Natural killer cell (primary cell): ENCODE data around the gene CRYZL1. TPM values are rescaled to one million over a fixed set of nuclear protein-coding genes. Genes with fewer than 3 reads are reported as not detected.

Experiments
- ATAC-seq, 3 donors: fragments of 150-1000 bp in 2 of 3; fragments of 200-7000 bp in 1 of 3; cut with Tn5 transposase; 1 replicate in 1 of 3; 2 replicates in 2 of 3; pipeline ENCODE4 v1.10.0; 2021; ENCODE audit warnings: mild to moderate bottlenecking in 2 of 3, moderate library complexity in 2 of 3
- DNase-seq, 2 donors: peaks; one replicate each; pipeline versions ENCODE4 v3.0.0 to v3.0.0-alpha.2; 2013 to 2021; ENCODE audit warnings: mixed read lengths in 1 of 2
- H3K27ac ChIP-seq: one replicate; pipeline ENCODE4 v1.5.1; 2013; ENCODE audit warnings: mild to moderate bottlenecking, low read length
- H3K27me3 ChIP-seq: one replicate; pipeline ENCODE4 v1.6.1; 2013; ENCODE audit warnings: low read length; ENCODE audit not compliant: control insufficient read depth, insufficient read depth
- H3K36me3 ChIP-seq: one replicate; pipeline ENCODE4 v1.6.1; 2013; ENCODE audit warnings: low read length; ENCODE audit not compliant: control insufficient read depth, insufficient read depth
- H3K4me1 ChIP-seq: one replicate; pipeline ENCODE4 v1.6.1; 2013; ENCODE audit warnings: low read length; ENCODE audit not compliant: control insufficient read depth, insufficient read depth
- H3K4me3 ChIP-seq: one replicate; pipeline ENCODE4 v1.5.1; 2013; ENCODE audit warnings: low read length
- H3K9me3 ChIP-seq: one replicate; pipeline ENCODE4 v1.6.1; 2013; ENCODE audit warnings: low read length; ENCODE audit not compliant: control insufficient read depth, insufficient read depth
- H3K27ac Mint-ChIP-seq, 2 donors: one replicate each; pipeline ENCODE4 v1.8.0; 2022; ENCODE audit warnings: mild to moderate bottlenecking in 2 of 2, mixed read lengths in 2 of 2, moderate library complexity in 1 of 2
- H3K27me3 Mint-ChIP-seq, 2 donors: one replicate each; pipeline ENCODE4 v1.8.0; 2022; ENCODE audit warnings: low read depth in 2 of 2, mixed read lengths in 2 of 2
- H3K36me3 Mint-ChIP-seq: one replicate; pipeline ENCODE4 v1.8.0; 2022; ENCODE audit warnings: mixed read lengths
- H3K4me1 Mint-ChIP-seq, 2 donors: one replicate each; pipeline ENCODE4 v1.8.0; 2022; ENCODE audit warnings: mixed read lengths in 2 of 2
- H3K4me3 Mint-ChIP-seq: one replicate; pipeline ENCODE4 v1.8.0; 2022; ENCODE audit warnings: mild to moderate bottlenecking, moderate library complexity, mixed read lengths
- H3K9me3 Mint-ChIP-seq, 2 donors: one replicate each; pipeline ENCODE4 v1.8.0; 2022; ENCODE audit warnings: mixed read lengths in 2 of 2
- WGBS: methylation state at CpG from one replicate; pipeline ENCODE4 v1.1.7; 2013; ENCODE audit warnings: missing lambda C conversion rate; ENCODE audit not compliant: insufficient coverage; 5-methylcytosine and 5-hydroxymethylcytosine counted together
- intact Hi-C: fragments of 100-400 bp; cut with micrococcal nuclease; formaldehyde crosslinking; loops from one replicate; pipeline ENCODE4 v1.14.2; 2022
- total RNA-seq, 4 donors: library from RNA; stranded (reverse); fragments of 120-200 nt in 1 of 4; gene quantifications; one replicate each; pipeline versions ENCODE4 v1.2.3 to v1.2.4, GENCODE V29; 2013 to 2022
- TF ChIP-seq, protein P1 (sequence below): fragments of 200-600 bp; IDR thresholded peaks from one replicate; pipeline ENCODE4 v1.8.0; 2022; ENCODE audit warnings: antibody characterized with exemption

The CRYZL1 gene
- total RNA-seq, 3 donors from 2014 or later (not counting 1 experiment from before 2014, with no cell fraction given) = 25.8 to 32.8 (median 30.0) TPM

DNA sequence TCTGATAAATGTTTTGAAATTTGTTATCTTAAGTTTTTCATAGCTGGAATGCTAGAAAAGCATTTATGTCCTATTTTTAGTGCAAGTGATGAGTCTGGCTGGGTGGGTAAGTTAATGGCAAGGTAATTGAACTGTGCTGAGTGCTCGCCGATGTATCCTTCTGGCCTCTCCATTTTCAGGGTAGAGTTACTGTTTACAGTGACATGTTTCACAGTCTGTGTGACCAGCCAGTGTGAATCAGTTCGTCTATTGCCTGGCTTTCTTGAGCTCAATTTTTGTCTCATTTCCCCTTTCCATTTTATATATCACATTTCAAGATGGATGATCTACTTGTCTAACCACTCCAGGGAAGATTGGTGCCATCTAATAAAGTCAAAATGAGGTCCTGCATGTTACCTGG is 44.8 kb upstream of the CRYZL1 start:
- H3K27me3 ChIP-seq = no peaks in the 10 kb centered on the region
- Mint-ChIP-seq H3K9me3 (no peaks in the 10 kb centered on the region), H3K36me3 (no peaks in the 10 kb centered on the region), H3K4me1 (no peaks in the 10 kb centered on the region), H3K4me3 (no peak overlapping the region), H3K27me3 (peaks cover 0 to 18% of the 10 kb centered on the region in 2 donors), H3K27ac (no peak overlapping the region)
- H3K4me1 ChIP-seq = no peaks in the 10 kb centered on the region
- no peak overlapping the region for H3K4me3 ChIP-seq
- no peak overlapping the region for H3K27ac ChIP-seq
- no peaks in the 10 kb centered on the region for H3K9me3 ChIP-seq
- TF ChIP-seq, protein P1, sequence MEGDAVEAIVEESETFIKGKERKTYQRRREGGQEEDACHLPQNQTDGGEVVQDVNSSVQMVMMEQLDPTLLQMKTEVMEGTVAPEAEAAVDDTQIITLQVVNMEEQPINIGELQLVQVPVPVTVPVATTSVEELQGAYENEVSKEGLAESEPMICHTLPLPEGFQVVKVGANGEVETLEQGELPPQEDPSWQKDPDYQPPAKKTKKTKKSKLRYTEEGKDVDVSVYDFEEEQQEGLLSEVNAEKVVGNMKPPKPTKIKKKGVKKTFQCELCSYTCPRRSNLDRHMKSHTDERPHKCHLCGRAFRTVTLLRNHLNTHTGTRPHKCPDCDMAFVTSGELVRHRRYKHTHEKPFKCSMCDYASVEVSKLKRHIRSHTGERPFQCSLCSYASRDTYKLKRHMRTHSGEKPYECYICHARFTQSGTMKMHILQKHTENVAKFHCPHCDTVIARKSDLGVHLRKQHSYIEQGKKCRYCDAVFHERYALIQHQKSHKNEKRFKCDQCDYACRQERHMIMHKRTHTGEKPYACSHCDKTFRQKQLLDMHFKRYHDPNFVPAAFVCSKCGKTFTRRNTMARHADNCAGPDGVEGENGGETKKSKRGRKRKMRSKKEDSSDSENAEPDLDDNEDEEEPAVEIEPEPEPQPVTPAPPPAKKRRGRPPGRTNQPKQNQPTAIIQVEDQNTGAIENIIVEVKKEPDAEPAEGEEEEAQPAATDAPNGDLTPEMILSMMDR = no peak
- WGBS = 89% methylated on average over 3 of the region's 3 CpGs
- ATAC-seq (no peak), DNase-seq (no peak)
- no peaks in the 10 kb centered on the region for H3K36me3 ChIP-seq
- intact Hi-C loops = no loop called here

DNA sequence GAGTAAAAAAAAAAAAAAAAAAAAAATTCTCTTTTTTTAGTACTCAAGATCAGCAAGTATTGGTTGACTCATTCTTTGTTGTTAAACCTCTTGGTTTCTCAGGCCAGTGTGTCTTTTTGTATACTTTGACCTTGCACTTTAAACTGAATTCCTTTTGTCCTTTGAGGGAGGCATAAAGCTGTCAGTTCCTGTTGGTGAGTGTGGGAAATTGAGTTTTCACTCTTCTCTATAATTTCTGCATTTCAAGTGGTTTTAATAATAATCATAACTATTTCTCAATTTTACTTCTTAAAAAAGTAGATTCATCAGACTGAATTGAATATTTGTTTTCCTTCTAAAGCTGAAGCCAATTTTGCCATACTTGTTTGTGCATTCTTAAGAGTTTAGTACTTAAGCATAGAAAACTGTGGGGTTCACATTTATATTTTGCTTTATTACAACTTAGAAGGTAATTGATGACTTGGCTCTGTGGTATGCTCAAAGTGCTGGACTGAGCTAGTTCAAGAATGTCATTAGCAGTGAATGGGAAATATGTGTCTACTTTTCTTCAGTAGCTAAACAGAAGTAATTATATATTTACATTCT is 44.2 kb upstream of the CRYZL1 start:
- ATAC-seq = no peak
- H3K9me3 ChIP-seq = no peaks in the 10 kb centered on the region
- Mint-ChIP-seq H3K4me1 (no peaks in the 10 kb centered on the region), H3K4me3 (no peak overlapping the region), H3K27me3 (peaks cover 2 to 18% of the 10 kb centered on the region in 2 donors), H3K9me3 (no peaks in the 10 kb centered on the region), H3K27ac (no peak overlapping the region), H3K36me3 (no peaks in the 10 kb centered on the region)
- no peaks in the 10 kb centered on the region for H3K4me1 ChIP-seq
- TF ChIP-seq, protein P1 = no peak
- intact Hi-C loops = no loop called here
- H3K36me3 ChIP-seq = no peaks in the 10 kb centered on the region
- H3K27me3 ChIP-seq = no peaks in the 10 kb centered on the region
- no peak overlapping the region for H3K4me3 ChIP-seq
- no peak overlapping the region for H3K27ac ChIP-seq
- DNase-seq = no peak

DNA sequence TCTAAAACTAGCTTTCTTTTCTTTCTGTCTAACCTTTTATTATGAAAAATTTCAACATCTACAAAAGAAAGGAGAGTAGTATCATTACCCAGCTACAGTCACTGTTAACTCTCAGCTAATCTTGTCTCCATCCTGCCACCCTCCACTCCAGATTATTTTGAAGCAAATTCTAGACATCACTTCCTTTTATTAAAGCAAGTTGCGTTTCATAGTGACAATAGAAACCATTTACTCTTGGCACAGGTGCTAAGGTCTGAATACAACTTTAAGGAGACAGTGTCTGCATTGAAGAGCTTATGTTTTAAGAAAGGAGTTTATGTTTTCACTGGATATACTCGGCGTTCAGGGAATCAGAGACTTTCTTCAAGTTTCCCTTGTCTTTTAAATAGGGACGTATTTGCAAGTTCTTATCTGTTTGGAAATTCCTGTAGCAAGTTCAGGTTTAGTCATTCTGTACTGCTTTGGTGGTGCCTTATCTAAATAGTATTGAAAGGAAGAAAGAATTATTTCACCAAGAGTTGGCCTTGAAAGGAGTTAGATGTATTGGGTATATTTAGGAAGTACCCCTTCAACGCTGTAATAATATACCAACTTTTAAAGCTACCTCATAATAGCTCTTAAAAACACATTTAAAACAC is 43.5 kb upstream of the CRYZL1 start:
- no peak overlapping the region for H3K27ac ChIP-seq
- intact Hi-C loops = no loop called here

More for the DNA sequence above, 43.5 kb upstream of the CRYZL1 start:
- no peak overlapping the region for H3K4me3 Mint-ChIP-seq
- no peak overlapping the region for H3K4me3 ChIP-seq
- H3K27ac Mint-ChIP-seq = no peak overlapping the region
- no peaks in the 10 kb centered on the region for H3K4me1 ChIP-seq
- H3K4me1 Mint-ChIP-seq = no peaks in the 10 kb centered on the region
- 85% methylated on average over 4 of the region's 5 CpGs for WGBS
- DNase-seq (no peak), ATAC-seq (no peak)
- H3K27me3 Mint-ChIP-seq = peaks cover 2 to 18% of the 10 kb centered on the region in 2 donors
- no peaks in the 10 kb centered on the region for H3K9me3 Mint-ChIP-seq
- no peaks in the 10 kb centered on the region for H3K27me3 ChIP-seq
- no peaks in the 10 kb centered on the region for H3K9me3 ChIP-seq
- no peaks in the 10 kb centered on the region for H3K36me3 Mint-ChIP-seq
- H3K36me3 ChIP-seq = no peaks in the 10 kb centered on the region
- TF ChIP-seq, protein P1 = no peak
